Measurements from ENCODE around the gene LIMS2. TPM values are rescaled to one million over a fixed set of nuclear protein-coding genes. Genes with fewer than 3 reads are reported as not detected.

LIMS2 gene
- total RNA-seq, 1 donor from 2014 or later: 3.6 TPM

- DNase-seq (ENCODE audit: low read depth in 2 of 2): no peak
Observed at GRCh38 chr2:127676906-127677305, 1.6 kb upstream of the LIMS2 start.

- DNase-seq (ENCODE audit: low read depth in 2 of 2): peak; percentile 26 to 34
Observed at GRCh38 chr2:127674241-127675209, 805 bp downstream of the LIMS2 start.

GRCh38 chr2:127673291-127674069 lies 1.9 kb downstream of the LIMS2 start:
- DNase-seq (ENCODE audit: low read depth in 2 of 2): peak in 1 of 2 donors; percentile 37

GRCh38 chr2:127672341-127673224 lies 2.7 kb downstream of the LIMS2 start:
- peak in 1 of 2 donors; percentile 43 for DNase-seq (ENCODE audit: low read depth in 2 of 2)

- no peak for DNase-seq (ENCODE audit: low read depth in 2 of 2)
Observed at GRCh38 chr2:127671557-127672302, 3.6 kb downstream of the LIMS2 start.

GRCh38 chr2:127670957-127671290 lies 4.4 kb downstream of the LIMS2 start:
- DNase-seq (ENCODE audit: low read depth in 2 of 2): no peak

GRCh38 chr2:127670055-127670956 lies 5.0 kb downstream of the LIMS2 start:
- no peak for DNase-seq (ENCODE audit: low read depth in 2 of 2)

GRCh38 chr2:127669056-127669455 lies 6.3 kb downstream of the LIMS2 start:
- no peak for DNase-seq (ENCODE audit: low read depth in 2 of 2)

- DNase-seq (ENCODE audit: low read depth in 2 of 2): no peak
Observed at GRCh38 chr2:127665267-127665893, 9.9 kb downstream of the LIMS2 start.

GRCh38 chr2:127664895-127665225 lies 10.5 kb downstream of the LIMS2 start:
- no peak for DNase-seq (ENCODE audit: low read depth in 2 of 2)

- DNase-seq (ENCODE audit: low read depth in 2 of 2): peak; percentile 63 to 84
Observed at GRCh38 chr2:127664065-127664894, 11.1 kb downstream of the LIMS2 start.

- DNase-seq (ENCODE audit: low read depth in 2 of 2): no peak
Observed at GRCh38 chr2:127663566-127664064, 11.7 kb downstream of the LIMS2 start.

GRCh38 chr2:127662937-127663565 lies 12.3 kb downstream of the LIMS2 start:
- DNase-seq (ENCODE audit: low read depth in 2 of 2): peak in 1 of 2 donors; percentile 69

GRCh38 chr2:127661949-127662510 lies 13.3 kb downstream of the LIMS2 start:
- peak in 1 of 2 donors; percentile 50 for DNase-seq (ENCODE audit: low read depth in 2 of 2)

GRCh38 chr2:127661072-127661649 lies 14.2 kb downstream of the LIMS2 start:
- peak in 1 of 2 donors; percentile 54 for DNase-seq (ENCODE audit: low read depth in 2 of 2)

- no peak for DNase-seq (ENCODE audit: low read depth in 2 of 2)
Observed at GRCh38 chr2:127660291-127660578, 15.1 kb downstream of the LIMS2 start.
